K562 (cell line): ENCODE data around the gene ACBD6.

Source experiments
- CHD2 ChIP-seq: IDR thresholded peaks from 2 replicates; pipeline ENCODE4 v1.6.1; 2011; ENCODE audit warnings: low read depth, low read length
- POLR2A ChIP-seq: fragments of 450-650 bp; conservative IDR thresholded peaks from 2 replicates; pipeline ENCODE4 v1.6.1; 2016
- REST ChIP-seq, 2 experiments: fragments of 450-650 bp; formaldehyde crosslinking in 1 of 2; IDR thresholded peaks; 2 replicates each; pipeline versions ENCODE4 v1.4.0 to v1.6.1; 2014 to 2020; ENCODE audit warnings: mild to moderate bottlenecking in 2 of 2, borderline replicate concordance in 1 of 2, low read depth in 1 of 2
- TF ChIP-seq, protein P1 (sequence below), 2 experiments: fragments of 450-650 bp in 1 of 2; sonication (generic) in 1 of 2; formaldehyde crosslinking in 1 of 2; IDR thresholded peaks in 1 of 2; conservative IDR thresholded peaks in 1 of 2; 2 replicates each; pipeline versions ENCODE4 v1.6.1 to v1.8.1; 2016 to 2023; ENCODE audit warnings: mild to moderate bottlenecking in 2 of 2, moderate library complexity in 2 of 2, inconsistent platforms in 1 of 2, missing genetic modification reagents in 1 of 2

GRCh38 chr1:180277476-180278193 is 224.7 kb downstream of the ACBD6 start:
- TF ChIP-seq POLR2A (no peak), CHD2 (no peak), REST (IDR thresholded peaks at IDR 0.05; ENCODE audit: borderline replicate concordance) (no peak), REST (CRISPR knock-in tag; IDR thresholded peaks at IDR 0.05; ENCODE audit: low read depth) (no peak)
- TF ChIP-seq, protein P1, sequence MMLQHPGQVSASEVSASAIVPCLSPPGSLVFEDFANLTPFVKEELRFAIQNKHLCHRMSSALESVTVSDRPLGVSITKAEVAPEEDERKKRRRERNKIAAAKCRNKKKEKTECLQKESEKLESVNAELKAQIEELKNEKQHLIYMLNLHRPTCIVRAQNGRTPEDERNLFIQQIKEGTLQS (IDR thresholded peaks at IDR 0.05): no peak
- TF ChIP-seq, protein P1 (CRISPR knock-in tag; conservative IDR thresholded peaks at IDR 0.05): no peak
